ENCODE results near the gene LRRC8E.

- no peak for TF ChIP-seq CTCF (IDR thresholded peaks at IDR 0.05)
- no peak for TF ChIP-seq POLR2AphosphoS5 (IDR thresholded peaks at IDR 0.05)
These were observed 42.5 kb downstream of the LRRC8E start for GRCh38 chr19:7930765-7931164.

Measured in sigmoid colon (tissue), 4 donors.